Limb (tissue), 2 donors: ENCODE results near the gene CDK5RAP2.
A peak's percentile ranks its signal among the peaks of the same experiment; 100 is the strongest.

Experiments used
- DNase-seq, 2 donors: peaks; one replicate each; pipeline ENCODE4 v3.0.0-alpha.2; 2016; ENCODE audit errors: extremely low spot score in 2 of 2

The CDK5RAP2 gene

GRCh38 chr9:120385606-120386389, 194.2 kb downstream of the CDK5RAP2 start:
- DNase-seq, result no peak

GRCh38 chr9:120384925-120385272, 195.1 kb downstream of the CDK5RAP2 start:
- DNase-seq, result no peak

DNA sequence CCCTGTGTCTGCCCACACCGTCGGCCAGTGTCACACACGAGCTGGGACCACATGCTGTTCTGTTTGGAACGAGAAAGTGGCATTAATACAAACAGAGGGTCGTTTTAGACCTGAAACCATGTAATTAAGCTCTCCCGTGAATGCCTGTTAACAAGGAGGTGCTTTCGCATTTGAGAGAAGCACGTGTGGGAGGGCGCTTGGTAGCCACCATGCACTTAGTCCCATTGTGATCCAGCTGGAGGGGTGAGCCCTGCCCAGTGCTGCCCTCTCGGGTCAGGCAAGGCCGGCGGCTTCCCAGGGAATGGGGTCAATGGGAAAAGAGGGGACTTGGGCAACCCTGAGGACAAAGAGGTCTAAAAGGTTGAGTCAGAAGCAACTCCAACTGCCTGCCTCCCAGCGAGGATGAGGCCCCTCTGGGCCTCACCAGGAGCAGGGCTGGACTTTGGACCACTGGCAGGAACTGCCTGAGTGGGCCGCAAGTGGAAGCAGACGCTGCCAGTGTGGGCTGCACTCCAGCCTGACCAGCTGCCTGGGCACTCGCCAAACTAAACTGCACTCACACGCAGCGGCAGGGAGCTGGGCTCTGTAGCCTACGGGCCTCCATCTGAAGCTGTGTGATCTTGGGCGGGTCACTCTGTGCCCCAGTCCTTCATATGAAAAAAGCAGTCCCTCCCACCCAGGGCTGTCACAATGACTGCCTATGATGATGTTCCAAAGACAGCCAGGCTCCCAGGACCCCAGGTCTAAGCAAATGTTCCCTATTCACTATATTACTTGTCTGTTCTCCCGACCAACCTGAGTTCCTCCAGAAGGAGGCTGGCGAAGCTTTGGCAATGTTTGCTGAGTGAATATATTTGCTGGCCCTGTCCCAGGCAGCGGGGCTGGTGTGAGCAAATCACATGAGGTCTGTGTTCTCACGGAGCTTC, 195.7 kb downstream of the CDK5RAP2 start:
- DNase-seq, result no peak

DNA sequence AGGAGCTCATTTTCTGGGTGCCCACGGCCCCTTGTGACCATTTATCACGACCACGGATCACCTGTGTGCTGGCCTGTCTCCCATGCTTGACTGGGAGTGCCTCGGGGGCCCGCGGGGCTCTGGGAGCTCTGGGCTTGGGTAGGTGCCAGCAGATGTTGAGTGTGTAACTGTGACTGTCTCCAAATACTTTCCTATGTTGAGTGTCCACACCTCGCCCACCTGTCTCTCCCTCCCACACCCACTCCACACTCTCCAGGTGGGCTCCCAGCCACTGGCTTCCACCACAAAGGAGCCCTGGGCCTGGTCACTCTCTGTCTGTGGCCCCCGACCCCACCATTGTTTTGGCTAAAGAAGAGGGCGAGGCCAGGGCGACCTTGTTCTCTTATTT, 196.4 kb downstream of the CDK5RAP2 start:
- no peak for DNase-seq

DNA sequence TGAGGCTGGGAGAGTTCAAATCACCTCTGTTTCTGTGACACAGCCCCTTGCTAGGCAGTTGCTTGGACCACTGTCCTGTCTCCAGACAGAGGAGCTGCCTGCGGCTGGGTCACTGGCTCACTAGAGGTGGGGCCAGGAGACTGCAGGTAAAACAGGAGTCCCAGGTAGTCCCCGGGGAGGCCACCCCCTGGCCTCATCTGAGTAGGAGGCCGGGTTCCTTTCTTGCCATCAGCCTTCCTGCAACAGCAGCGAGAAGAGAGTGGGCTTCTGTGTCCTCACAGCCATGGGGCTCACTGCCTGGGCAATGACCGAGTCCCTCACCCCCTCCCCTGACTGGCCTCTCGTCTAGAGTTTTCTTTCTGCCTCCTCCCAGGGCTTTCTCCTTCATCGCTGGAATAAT, 197.5 kb downstream of the CDK5RAP2 start:
- no peak for DNase-seq

GRCh38 chr9:120381839-120382238, 198.1 kb downstream of the CDK5RAP2 start:
- no peak for DNase-seq

GRCh38 chr9:120379611-120380010, 200.4 kb downstream of the CDK5RAP2 start:
- DNase-seq, result no peak

DNA sequence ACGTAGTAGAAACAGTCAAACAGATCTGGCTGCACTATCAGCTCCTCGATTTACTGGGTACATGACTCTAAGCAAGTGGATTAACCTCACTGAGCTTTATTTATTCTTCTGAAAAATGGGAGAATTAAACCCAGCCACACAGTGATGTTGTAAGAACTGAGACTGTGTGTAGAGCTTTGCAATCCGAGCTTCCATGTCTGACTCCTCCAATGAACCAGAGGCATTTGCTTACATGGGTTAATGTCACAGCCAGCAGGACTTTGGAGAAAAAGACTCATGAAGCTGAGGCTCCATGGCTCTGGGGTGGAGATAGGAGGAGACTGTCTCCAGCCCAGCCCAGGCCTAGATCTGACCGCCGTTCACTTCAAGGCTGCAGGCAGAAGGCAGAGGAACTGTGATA, 201.3 kb downstream of the CDK5RAP2 start:
- no peak for DNase-seq

DNA sequence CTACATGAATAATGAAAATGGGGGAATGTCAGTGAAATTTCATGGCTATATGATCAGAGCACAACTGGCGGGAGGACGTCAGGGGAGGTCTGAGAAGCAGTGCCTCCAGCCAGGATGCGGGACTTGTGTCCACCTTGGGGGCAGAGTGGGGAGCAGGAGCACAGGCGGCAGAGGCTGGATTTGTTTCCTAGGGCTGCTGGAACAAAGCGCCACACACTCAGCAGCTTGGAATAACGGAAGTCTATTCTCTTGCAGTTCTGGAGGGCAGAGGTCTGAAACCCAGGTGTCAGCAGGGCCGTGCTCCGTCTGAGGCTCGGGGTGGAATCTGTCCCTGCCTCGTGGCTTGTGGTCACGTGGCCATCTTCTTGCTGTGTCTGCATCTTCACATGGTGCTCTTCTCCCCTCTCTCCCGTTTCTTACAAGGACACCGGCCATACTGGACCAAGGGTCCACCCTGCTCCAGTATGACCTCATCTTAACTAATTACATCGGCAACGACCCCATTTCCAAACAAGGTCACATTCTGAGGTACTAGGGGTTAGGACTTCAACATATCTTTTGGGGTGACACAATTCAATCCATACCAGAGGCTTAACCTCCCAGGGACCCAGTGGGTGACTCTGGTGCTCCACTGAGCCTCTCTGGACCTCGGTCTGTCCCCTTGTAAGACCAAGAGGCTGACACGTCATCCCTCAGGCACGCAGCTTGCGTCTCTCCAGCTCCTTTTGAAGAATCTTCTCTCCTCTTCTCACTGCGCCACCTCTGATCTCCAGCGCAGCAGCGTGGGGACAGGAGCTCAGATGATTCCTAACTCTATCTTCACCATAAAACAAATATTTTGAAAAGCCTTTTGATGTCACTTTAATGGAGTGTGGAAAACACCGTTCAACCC, 202.5 kb downstream of the CDK5RAP2 start:
- peak in 1 of 2 donors; percentile 1 for DNase-seq

- DNase-seq, result peak in 1 of 2 donors; percentile 9
These were observed 203.9 kb downstream of the CDK5RAP2 start for GRCh38 chr9:120376101-120376500.

- peak in 1 of 2 donors; percentile 6 for DNase-seq
These were observed 204.7 kb downstream of the CDK5RAP2 start for GRCh38 chr9:120375316-120375715.

DNA sequence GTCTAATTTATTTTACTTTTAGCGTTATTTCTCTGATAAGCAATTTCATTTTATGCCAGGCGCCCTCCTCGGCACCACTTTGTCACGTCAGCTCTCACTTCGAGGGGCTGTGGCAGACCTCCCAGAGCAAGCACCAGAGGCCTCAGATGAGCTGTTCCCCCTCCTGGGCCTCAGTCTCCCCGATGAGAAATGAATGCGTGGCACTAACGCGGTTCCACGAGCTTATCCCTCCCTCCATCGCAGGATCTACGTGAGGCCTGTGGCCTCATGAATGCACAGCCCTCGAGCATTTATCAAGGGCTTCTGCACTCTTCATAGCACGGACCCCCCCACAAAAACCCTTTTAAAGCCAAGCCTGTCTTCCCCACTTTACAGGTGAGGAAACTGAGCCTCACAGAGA, 205.2 kb downstream of the CDK5RAP2 start:
- DNase-seq, result peak in 1 of 2 donors; percentile 9

DNA sequence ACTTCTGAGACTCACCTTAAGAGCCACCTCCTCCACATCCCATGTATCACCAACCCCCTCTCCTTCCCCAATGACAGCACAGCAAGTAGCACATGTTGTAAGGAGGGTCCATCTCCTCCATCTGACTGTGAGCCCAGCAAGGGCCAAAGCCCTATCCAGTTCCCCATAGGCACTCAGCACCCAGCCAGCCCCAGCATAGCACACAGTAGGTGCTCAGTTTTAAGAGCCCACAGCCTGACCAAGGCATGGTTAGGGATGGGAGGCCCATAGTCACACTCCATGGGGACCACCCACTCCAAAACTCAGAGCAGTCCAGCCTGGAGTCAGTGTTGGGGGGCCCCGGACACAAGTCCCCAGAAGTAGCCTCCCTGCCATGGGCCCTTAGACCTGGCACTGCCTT, 205.7 kb downstream of the CDK5RAP2 start:
- peak in 1 of 2 donors; percentile 3 for DNase-seq

GRCh38 chr9:120372040-120372439, 207.9 kb downstream of the CDK5RAP2 start:
- DNase-seq, result no peak

GRCh38 chr9:120369608-120370220, 210.3 kb downstream of the CDK5RAP2 start:
- no peak for DNase-seq

DNA sequence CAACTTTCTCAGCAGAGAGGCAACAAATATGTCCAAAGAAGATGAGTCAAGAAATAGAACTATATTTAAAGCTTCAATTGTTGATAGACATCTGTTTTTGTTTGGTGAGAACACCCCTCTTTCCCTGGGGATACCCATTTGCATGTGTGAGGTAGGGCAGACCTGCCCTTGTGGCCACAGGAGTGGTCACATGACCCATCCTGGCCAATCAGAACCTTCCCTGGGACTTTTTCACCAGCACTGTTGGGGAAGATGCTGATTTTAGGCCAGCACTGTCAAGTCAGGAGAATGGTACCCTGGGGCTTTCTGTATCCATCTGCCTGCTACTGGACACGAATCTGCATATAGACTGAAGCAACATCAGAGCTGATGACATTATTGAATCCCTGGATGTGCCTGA, 211.2 kb downstream of the CDK5RAP2 start:
- DNase-seq, result no peak

GRCh38 chr9:120366644-120367019, 213.3 kb downstream of the CDK5RAP2 start:
- peak; percentile 32 to 59 for DNase-seq

DNA sequence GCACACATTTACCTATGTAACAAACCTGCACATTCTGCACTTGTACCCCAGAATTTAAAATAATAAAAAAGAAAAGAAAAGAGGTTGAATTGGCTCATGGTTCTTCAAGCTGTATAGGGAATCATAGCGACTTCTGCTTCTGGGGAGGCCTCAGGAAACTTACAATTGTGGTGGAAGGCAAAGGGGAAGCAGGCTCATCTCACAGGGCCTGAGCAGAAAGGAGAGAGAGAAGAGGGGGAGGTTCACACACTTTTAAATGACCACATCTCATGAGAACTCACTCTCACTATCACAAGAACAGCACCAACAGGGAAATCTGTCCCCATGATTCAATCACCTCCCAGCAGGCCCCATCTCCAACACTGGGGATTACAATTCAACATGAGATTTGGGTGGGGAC, 214.6 kb downstream of the CDK5RAP2 start:
- peak in 1 of 2 donors; percentile 0 for DNase-seq

DNA sequence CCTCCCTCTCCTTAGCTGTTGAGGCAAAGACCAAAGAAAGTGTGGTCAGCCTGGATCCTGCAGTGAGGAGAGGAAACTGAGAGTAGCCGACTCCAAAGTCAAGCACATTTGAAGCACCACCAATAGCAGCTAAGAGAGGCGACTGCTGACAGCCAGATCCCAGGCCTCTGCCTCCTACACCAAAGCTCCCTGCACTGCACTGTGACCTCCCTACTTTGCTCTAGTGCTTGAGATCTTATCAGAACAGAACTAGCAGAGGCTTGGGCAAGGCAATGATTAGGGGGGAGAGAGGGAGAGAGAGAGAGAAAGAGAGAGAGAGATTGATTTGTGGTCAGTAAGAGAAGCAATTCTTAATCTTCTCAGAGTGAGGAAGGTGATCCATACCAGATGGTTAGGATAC, 216.3 kb downstream of the CDK5RAP2 start:
- DNase-seq, result peak in 1 of 2 donors; percentile 20

DNA sequence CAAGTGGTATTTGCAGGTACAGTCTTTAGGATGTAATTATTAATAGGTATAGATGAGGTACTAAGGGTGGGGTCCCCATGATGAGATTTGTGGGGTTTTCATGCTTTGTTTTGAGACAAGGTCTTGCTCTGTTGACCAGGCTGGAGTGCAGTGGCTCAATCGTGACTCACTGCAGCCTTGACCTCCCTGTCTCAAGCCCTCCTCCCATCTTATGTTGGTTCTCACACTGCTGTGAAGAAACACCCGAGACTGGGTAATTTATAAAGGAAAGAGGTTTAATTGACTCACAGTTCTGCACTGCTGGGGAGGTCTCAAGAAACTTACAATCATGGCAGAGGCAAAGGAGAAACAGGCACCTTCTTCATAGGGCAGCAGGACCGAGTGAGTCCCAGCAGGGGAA, 217.5 kb downstream of the CDK5RAP2 start:
- DNase-seq, result no peak

DNA sequence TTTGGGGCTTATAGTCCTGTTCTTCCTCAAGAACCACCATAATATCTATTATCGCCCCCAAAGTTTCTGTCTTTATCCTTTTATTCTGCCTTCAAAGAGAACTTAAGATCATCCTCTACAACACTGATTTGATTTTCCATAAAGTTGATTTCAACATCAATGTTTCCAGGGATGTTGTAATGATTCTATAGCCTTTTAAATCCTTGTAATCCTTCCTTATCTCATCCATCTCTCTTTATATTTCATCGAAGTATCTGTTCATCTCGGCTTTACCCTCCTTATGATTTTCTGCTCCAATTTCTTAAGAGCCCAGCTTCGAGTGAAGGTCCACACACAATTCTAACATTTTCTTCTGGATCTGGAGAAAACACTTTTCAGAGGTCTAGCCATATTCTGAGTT, 218.4 kb downstream of the CDK5RAP2 start:
- no peak for DNase-seq
